WTC11 (cell line): ENCODE data around the gene ESPN. TPM values are rescaled to one million over a fixed set of nuclear protein-coding genes. Genes with fewer than 3 reads are reported as not detected.

Experiments used
- ATAC-seq: fragments of 200-7000 bp; cut with Tn5 transposase; 2 replicates; pipeline ENCODE4 v1.10.0; 2021; ENCODE audit warnings: mild to moderate bottlenecking, moderate library complexity
- CTCF ChIA-PET: fragments of 300-600 bp; sonication (Branson Sonifier 250); formaldehyde crosslinking; loops from one replicate; lab custom pipeline; 2021; ENCODE audit warnings: antibody characterized with exemption; lab: Charles Lee
- POLR2A ChIA-PET: fragments of 350-600 bp; sonication (Branson Sonifier 250); formaldehyde crosslinking; loops from one replicate; lab custom pipeline; 2021; ENCODE audit warnings: antibody characterized with exemption; lab: Charles Lee
- DNase-seq: peaks from one replicate; pipeline ENCODE4 v3.0.0; 2021; ENCODE audit warnings: low spot score
- H3K27ac Mint-ChIP-seq: 2 replicates; pipeline ENCODE4 v1.8.0; 2021; ENCODE audit warnings: mixed read lengths
- H3K27me3 Mint-ChIP-seq: 2 replicates; pipeline ENCODE4 v1.8.0; 2021; ENCODE audit warnings: low read depth, mild to moderate bottlenecking, moderate library complexity, mixed read lengths
- H3K36me3 Mint-ChIP-seq: 2 replicates; pipeline ENCODE4 v1.8.0; 2021; ENCODE audit warnings: mixed read lengths
- H3K4me1 Mint-ChIP-seq: 2 replicates; pipeline ENCODE4 v1.8.0; 2022; ENCODE audit warnings: mixed read lengths
- H3K4me3 Mint-ChIP-seq: 2 replicates; pipeline ENCODE4 v1.8.0; 2021; ENCODE audit warnings: mild to moderate bottlenecking, moderate library complexity, mixed read lengths
- H3K9me3 Mint-ChIP-seq: 2 replicates; pipeline ENCODE4 v1.8.0; 2021; ENCODE audit warnings: mixed read lengths
- AFF4 ChIP-seq: sonication (generic); formaldehyde crosslinking; IDR thresholded peaks from 2 replicates; pipeline ENCODE4 v1.8.1; 2023; ENCODE audit warnings: mild to moderate bottlenecking, missing genetic modification reagents, borderline replicate concordance
- CREB1 ChIP-seq: sonication (generic); formaldehyde crosslinking; IDR thresholded peaks from 2 replicates; pipeline ENCODE4 v1.8.0; 2023; ENCODE audit warnings: mild to moderate bottlenecking, missing genetic modification reagents
- E2F1 ChIP-seq: sonication (generic); formaldehyde crosslinking; IDR thresholded peaks from 2 replicates; pipeline ENCODE4 v1.8.0; 2022; ENCODE audit warnings: mild to moderate bottlenecking, missing genetic modification reagents
- ESRRA ChIP-seq: sonication (generic); formaldehyde crosslinking; IDR thresholded peaks from 2 replicates; pipeline ENCODE4 v1.8.1; 2022; ENCODE audit warnings: mild to moderate bottlenecking, missing genetic modification reagents, borderline replicate concordance
- JAZF1 ChIP-seq: fragments of 250-450 bp; sonication (Bioruptor Pico); IDR thresholded peaks from 2 replicates; pipeline ENCODE4 v1.9.0; 2021; ENCODE audit warnings: moderate library complexity, mild to moderate bottlenecking, inconsistent platforms
- KAT7 ChIP-seq: sonication (generic); formaldehyde crosslinking; IDR thresholded peaks from 2 replicates; pipeline ENCODE4 v1.8.1; 2023; ENCODE audit warnings: missing genetic modification reagents, mild to moderate bottlenecking, borderline replicate concordance
- MLX ChIP-seq: sonication (generic); formaldehyde crosslinking; IDR thresholded peaks from 2 replicates; pipeline ENCODE4 v1.8.1; 2023; ENCODE audit warnings: mild to moderate bottlenecking, missing genetic modification reagents, moderate library complexity
- MXD4 ChIP-seq: fragments of 250-450 bp; sonication (Bioruptor Pico); IDR thresholded peaks from 2 replicates; pipeline ENCODE4 v1.8.0; 2021; ENCODE audit warnings: mild to moderate bottlenecking, moderate library complexity, borderline replicate concordance
- NFE2L1 ChIP-seq: sonication (generic); formaldehyde crosslinking; IDR thresholded peaks from 2 replicates; pipeline ENCODE4 v1.8.1; 2023; ENCODE audit warnings: missing genetic modification reagents
- RELA ChIP-seq: sonication (generic); formaldehyde crosslinking; IDR thresholded peaks from 2 replicates; pipeline ENCODE4 v1.8.1; 2022; ENCODE audit warnings: missing genetic modification reagents, mild to moderate bottlenecking, borderline replicate concordance
- TCF7 ChIP-seq: sonication (generic); formaldehyde crosslinking; IDR thresholded peaks from 2 replicates; pipeline ENCODE4 v1.8.0; 2022; ENCODE audit warnings: mild to moderate bottlenecking, low read depth, missing genetic modification reagents, moderate library complexity
- TEAD1 ChIP-seq: sonication (generic); formaldehyde crosslinking; IDR thresholded peaks from 2 replicates; pipeline ENCODE4 v1.8.0; 2022; ENCODE audit warnings: mild to moderate bottlenecking, missing genetic modification reagents
- USF2 ChIP-seq: sonication (generic); formaldehyde crosslinking; IDR thresholded peaks from 2 replicates; pipeline ENCODE4 v1.8.1; 2023; ENCODE audit warnings: mild to moderate bottlenecking, missing genetic modification reagents, moderate library complexity
- ZNF219 ChIP-seq: sonication (generic); formaldehyde crosslinking; IDR thresholded peaks from 2 replicates; pipeline ENCODE4 v1.8.0; 2023; ENCODE audit warnings: missing genetic modification reagents, mild to moderate bottlenecking, borderline replicate concordance
- ZNF281 ChIP-seq: sonication (generic); formaldehyde crosslinking; IDR thresholded peaks from 2 replicates; pipeline ENCODE4 v1.8.0; 2023; ENCODE audit warnings: mild to moderate bottlenecking, missing genetic modification reagents
- ZNF396 ChIP-seq: fragments of 250-450 bp; sonication (Bioruptor Pico); IDR thresholded peaks from 2 replicates; pipeline ENCODE4 v1.8.0; 2021; ENCODE audit warnings: mild to moderate bottlenecking, moderate library complexity, borderline replicate concordance
- ZNF423 ChIP-seq: fragments of 250-450 bp; sonication (Bioruptor Pico); IDR thresholded peaks from 2 replicates; pipeline ENCODE4 v2.1.2; 2022; ENCODE audit warnings: mild to moderate bottlenecking, moderate library complexity
- ZSCAN18 ChIP-seq: fragments of 250-450 bp; sonication (Bioruptor Pico); IDR thresholded peaks from 2 replicates; pipeline ENCODE4 v2.1.2; 2022; ENCODE audit warnings: mild to moderate bottlenecking, moderate library complexity
- total RNA-seq: library from RNA; stranded (reverse); gene quantifications from 3 replicates; pipeline ENCODE4 v1.2.3, GENCODE V29; 2021

ESPN gene
- total RNA-seq, 1 experiment from 2014 or later: 46.1 TPM

GRCh38 chr1:6470132-6471085 is 45.8 kb downstream of the ESPN start:
- Mint-ChIP-seq H3K36me3 (peaks cover 24% of the 10 kb centered on the region), H3K27ac (no peak overlapping the region), H3K27me3 (no peaks in the 10 kb centered on the region), H3K4me1 (peaks cover 17% of the 10 kb centered on the region), H3K9me3 (no peaks in the 10 kb centered on the region), H3K4me3 (peak overlapping the region; percentile 63)
- TF ChIP-seq NFE2L1: no peak
- 0 out of 2 replicates have a peak, but pooled peaks have one; percentile 63 for TF ChIP-seq TCF7 (CRISPR knock-in tag)
- ChIA-PET POLR2A (interaction anchor here (0.6 to 2.0 kb wide), 3 partner anchors 11 to 195 kb away, joined by 5 to 10 read pairs (median 7); no protein-coding TSS in a partner anchor), CTCF (interaction anchor here (0.9 to 6.3 kb wide), 14 partner anchors 10 to 224 kb away, joined by 3 to 73 read pairs (median 9); partner anchors contain the start of gene HES2)
- peak; percentile 11 for ATAC-seq
- DNase-seq: peak; percentile 58

- Mint-ChIP-seq H3K27me3 (no peaks in the 10 kb centered on the region), H3K4me1 (peaks cover 25% of the 10 kb centered on the region), H3K4me3 (peak overlapping the region; percentile 63), H3K27ac (no peak overlapping the region), H3K36me3 (peaks cover 24% of the 10 kb centered on the region), H3K9me3 (no peaks in the 10 kb centered on the region)
- ChIA-PET POLR2A (interaction anchor here (0.6 to 2.0 kb wide), 3 partner anchors 11 to 196 kb away, joined by 5 to 10 read pairs (median 7); no protein-coding TSS in a partner anchor), CTCF (interaction anchor here (0.7 to 6.3 kb wide), 22 partner anchors 8 to 384 kb away, joined by 3 to 73 read pairs (median 6); partner anchors contain the start of gene HES2)
- ATAC-seq (peak; percentile 71), DNase-seq (peak; percentile 91)
- TF ChIP-seq KAT7 (CRISPR knock-in tag): no peak
- 0 out of 2 replicates have a peak, but pooled peaks have one; percentile 51 for TF ChIP-seq RELA (CRISPR knock-in tag)
- no peak for TF ChIP-seq ZSCAN18 (CRISPR knock-in tag)
- TF ChIP-seq ZNF396: no peak
- TF ChIP-seq E2F1 (CRISPR knock-in tag): no peak
- no peak for TF ChIP-seq CREB1 (CRISPR knock-in tag)
- no peak for TF ChIP-seq ZNF281 (CRISPR knock-in tag)
- TF ChIP-seq TEAD1 (CRISPR knock-in tag): no peak
- no peak for TF ChIP-seq ZNF219 (CRISPR knock-in tag)
- TF ChIP-seq USF2 (CRISPR knock-in tag): 0 out of 2 replicates have a peak, but pooled peaks have one; percentile 24
- TF ChIP-seq ZNF423 (CRISPR knock-in tag): no peak
- no peak for TF ChIP-seq MXD4 (CRISPR knock-in tag)
- no peak for TF ChIP-seq MLX (CRISPR knock-in tag)
- TF ChIP-seq JAZF1 (CRISPR knock-in tag): no peak
- no peak for TF ChIP-seq ESRRA (CRISPR knock-in tag)
- no peak for TF ChIP-seq AFF4
Measured at GRCh38 chr1:6471086-6471969, 46.8 kb downstream of the ESPN start.
